ENCODE measurements around the gene KCTD13. TPM values are rescaled to one million over a fixed set of nuclear protein-coding genes. Genes with fewer than 3 reads are reported as not detected.

The KCTD13 gene
- total RNA-seq, 1 experiment from 2014 or later: 18.5 TPM

DNA sequence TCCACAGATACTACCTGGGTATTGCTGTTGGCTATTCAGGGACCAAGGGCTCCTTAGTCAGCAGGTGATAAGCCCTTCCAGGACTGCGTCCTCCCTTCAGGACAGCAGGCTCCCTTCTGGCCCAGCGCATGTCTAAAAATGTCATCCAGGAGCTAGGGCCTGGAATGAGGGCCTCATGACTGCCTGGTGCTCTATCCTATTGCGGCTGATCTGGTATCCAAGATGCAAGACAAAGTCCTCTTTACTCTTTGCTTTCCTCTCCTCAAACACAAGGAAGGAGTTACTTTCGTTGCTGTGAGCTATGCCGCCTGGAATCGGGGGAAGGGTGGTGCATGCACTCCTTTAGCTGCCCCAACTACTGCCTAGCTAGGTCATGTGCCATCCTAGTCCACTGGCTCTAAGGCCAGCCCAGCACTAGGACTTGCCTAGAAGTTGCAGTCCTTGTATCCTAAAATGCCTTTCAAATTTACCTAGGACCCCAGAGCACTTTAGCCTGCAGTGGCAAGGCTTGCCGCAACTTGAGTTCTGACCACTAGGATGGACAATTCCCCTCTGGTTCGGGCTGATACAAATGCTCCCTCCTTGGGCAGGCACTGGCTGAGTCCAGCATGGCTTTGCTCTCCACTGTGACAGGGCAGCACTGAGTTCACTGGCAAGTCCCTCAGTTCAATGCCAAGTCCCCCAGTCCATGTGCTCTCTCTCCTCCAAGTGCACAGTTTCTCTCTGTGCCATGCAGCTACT is 25.8 kb upstream of the KCTD13 start (continued):
- TF ChIP-seq, protein P1, sequence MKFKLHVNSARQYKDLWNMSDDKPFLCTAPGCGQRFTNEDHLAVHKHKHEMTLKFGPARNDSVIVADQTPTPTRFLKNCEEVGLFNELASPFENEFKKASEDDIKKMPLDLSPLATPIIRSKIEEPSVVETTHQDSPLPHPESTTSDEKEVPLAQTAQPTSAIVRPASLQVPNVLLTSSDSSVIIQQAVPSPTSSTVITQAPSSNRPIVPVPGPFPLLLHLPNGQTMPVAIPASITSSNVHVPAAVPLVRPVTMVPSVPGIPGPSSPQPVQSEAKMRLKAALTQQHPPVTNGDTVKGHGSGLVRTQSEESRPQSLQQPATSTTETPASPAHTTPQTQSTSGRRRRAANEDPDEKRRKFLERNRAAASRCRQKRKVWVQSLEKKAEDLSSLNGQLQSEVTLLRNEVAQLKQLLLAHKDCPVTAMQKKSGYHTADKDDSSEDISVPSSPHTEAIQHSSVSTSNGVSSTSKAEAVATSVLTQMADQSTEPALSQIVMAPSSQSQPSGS (CRISPR knock-in tag; IDR thresholded peaks at IDR 0.05; ENCODE audit: borderline replicate concordance, low read depth): no peak
- no peak for TF ChIP-seq FOXJ3 (CRISPR knock-in tag; IDR thresholded peaks at IDR 0.05; ENCODE audit: borderline replicate concordance)
- no peak for TF ChIP-seq ZNF423 (CRISPR knock-in tag; IDR thresholded peaks at IDR 0.05)
- TF ChIP-seq ZNF396 (CRISPR knock-in tag; IDR thresholded peaks at IDR 0.05; ENCODE audit: borderline replicate concordance): no peak
- TF ChIP-seq GABPB1 (CRISPR knock-in tag; IDR thresholded peaks at IDR 0.05): no peak

DNA sequence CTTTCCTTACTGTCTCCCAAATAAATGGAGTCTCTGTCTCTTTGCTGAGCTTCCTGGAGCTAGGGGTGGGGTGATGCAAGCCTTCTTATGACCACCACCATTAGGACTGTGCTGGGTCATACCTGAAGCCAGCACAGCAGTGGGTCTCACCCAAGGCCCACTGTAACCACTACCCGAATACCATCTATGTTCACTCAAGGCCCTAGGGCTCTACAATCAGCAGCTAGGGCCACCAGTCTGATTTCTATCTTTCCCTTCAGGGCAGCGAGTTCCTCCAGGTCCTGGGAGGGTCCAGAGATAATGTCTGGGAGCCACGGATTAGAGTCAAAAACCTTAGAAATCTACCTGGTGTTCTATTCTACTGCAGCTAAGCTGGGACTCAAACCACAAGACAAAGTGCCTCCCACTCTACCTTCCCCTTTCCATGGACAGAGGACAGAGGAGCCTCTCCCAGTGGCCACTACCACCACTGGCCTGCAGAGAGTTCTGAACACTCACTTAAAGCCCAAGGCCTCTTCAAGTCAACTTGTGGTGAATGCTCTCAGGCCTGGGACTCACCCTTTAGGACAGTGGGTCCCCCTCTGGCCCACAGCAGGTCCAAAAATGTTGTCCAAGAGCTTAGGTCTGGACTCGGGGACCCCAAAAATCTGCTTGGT is 24.9 kb upstream of the KCTD13 start:
- ChIA-PET POLR2A (no interaction called here), CTCF (interaction anchor here (0.9 to 1.4 kb wide), 5 partner anchors 7 to 52 kb away, joined by 3 to 6 read pairs (median 4); partner anchors contain the start of gene SEZ6L2)
- DNase-seq (ENCODE audit: low spot score) (no peak), ATAC-seq (no peak)
- Mint-ChIP-seq H3K4me1 (peaks cover 10% of the 10 kb centered on the region), H3K27me3 (ENCODE audit: low read depth) (peaks cover 5% of the 10 kb centered on the region; the same call in 1 of the 2 replicates), H3K9me3 (peaks cover 7% of the 10 kb centered on the region), H3K27ac (no peak overlapping the region), H3K4me3 (no peak overlapping the region), H3K36me3 (no peaks in the 10 kb centered on the region)
- TF ChIP-seq, protein P1 (CRISPR knock-in tag; IDR thresholded peaks at IDR 0.05; ENCODE audit: borderline replicate concordance, low read depth): no peak

DNA sequence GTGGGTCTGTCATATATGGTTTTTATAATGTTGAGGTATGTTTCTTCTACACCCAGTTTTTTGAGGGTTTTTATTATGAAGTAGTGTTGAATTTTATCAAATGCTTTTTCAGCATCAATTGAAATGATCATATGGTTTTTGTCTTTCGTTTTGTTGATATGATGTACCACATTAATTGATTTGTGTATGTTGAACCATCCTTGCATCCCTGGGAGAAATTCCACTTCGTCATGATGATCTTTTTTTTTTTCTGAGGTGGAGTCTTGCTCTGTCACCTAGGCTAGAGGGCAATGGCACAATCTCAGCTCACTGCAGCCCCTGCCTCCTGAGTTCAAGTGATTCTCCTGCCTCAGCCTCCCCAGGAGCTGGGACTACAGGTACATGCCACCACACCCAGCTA is 21.9 kb upstream of the KCTD13 start:
- no peaks in the 10 kb centered on the region for H3K36me3 Mint-ChIP-seq
- H3K9me3 Mint-ChIP-seq: peaks cover 7% of the 10 kb centered on the region
- H3K4me3 Mint-ChIP-seq: no peak overlapping the region
- TF ChIP-seq PRRX2 (CRISPR knock-in tag; IDR thresholded peaks at IDR 0.05): no peak
- DNase-seq (ENCODE audit: low spot score) (no peak), ATAC-seq (no peak)
- peaks cover 22% of the 10 kb centered on the region for H3K4me1 Mint-ChIP-seq
- POLR2A ChIA-PET: no interaction called here
- H3K27me3 Mint-ChIP-seq (ENCODE audit: low read depth): peaks cover 5% of the 10 kb centered on the region; the same call in 1 of the 2 replicates
- H3K27ac Mint-ChIP-seq: no peak overlapping the region
- CTCF ChIA-PET: no interaction called here

DNA sequence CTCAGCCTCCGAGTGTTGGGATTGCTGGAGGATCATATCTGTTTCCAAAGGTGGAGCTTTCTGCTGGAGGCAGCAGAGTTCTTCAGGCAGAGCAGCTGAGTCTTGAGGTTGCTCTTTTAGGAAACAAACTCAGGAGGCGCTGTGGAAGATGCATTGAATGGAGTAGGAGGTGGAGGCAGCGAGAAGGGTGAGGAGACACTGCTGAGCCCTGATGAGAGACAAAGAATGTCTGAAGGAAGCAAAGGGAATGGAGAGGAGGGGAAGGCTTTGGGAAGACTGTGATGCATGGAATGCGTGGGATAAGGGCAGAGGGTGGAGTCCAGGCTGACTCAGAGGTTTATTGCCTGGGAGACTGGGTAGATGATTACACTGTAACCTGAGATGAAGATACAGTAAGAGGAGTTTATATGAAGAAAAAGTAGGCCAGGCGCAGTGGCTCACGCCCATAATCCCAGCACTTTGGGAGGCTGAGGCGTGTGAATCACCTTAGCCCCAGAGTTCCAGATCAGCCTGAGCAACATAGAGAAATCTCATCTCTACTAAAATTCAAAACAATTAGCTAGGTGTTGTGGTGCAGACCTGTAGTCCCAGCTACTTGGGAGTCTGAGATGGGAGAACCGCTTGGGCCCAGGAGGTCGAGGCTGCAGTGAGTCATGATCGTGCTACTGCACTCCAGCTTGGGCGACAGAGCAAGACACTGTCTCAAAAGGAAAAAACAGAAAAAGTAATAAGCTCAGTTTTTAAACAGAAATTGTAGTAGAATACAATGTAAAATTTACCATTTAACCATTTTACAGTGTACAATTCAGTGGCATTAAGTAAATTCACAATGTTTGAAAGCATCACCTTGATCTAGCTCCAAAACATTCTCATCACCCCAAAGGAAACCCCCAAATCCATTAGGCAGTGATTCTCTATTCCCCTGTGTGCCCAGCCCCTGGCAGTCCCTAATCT is 18.1 kb upstream of the KCTD13 start:
- no peaks in the 10 kb centered on the region for H3K36me3 Mint-ChIP-seq
- DNase-seq (ENCODE audit: low spot score): peak; percentile 19
- CTCF ChIA-PET: interaction anchor here (0.6 to 2.1 kb wide), 19 partner anchors 8 to 168 kb away, joined by 3 to 18 read pairs (median 5); partner anchors contain the start of genes KIF22, SEZ6L2, TAOK2 and TMEM219
- peak overlapping the region; percentile 60 for H3K27ac Mint-ChIP-seq
- no peak overlapping the region for H3K4me3 Mint-ChIP-seq
- peak; percentile 94 for ATAC-seq
- peaks cover 11% of the 10 kb centered on the region for H3K27me3 Mint-ChIP-seq (ENCODE audit: low read depth)
- POLR2A ChIA-PET: interaction anchor here (0.8 to 1.5 kb wide), 4 partner anchors 17 to 793 kb away, joined by 3 to 7 read pairs (median 4); partner anchors contain the start of gene TMEM219
- H3K4me1 Mint-ChIP-seq: peaks cover 12% of the 10 kb centered on the region
- peaks cover 14% of the 10 kb centered on the region; the same call in 1 of the 2 replicates for H3K9me3 Mint-ChIP-seq
- TF ChIP-seq FOXK1 (CRISPR knock-in tag; IDR thresholded peaks at IDR 0.05) (no peak), SMAD4 (CRISPR knock-in tag; IDR thresholded peaks at IDR 0.05) (no peak), NFATC4 (CRISPR knock-in tag; IDR thresholded peaks at IDR 0.05) (no peak), ZNF671 (CRISPR knock-in tag; IDR thresholded peaks at IDR 0.05) (no peak), ZNF219 (CRISPR knock-in tag; IDR thresholded peaks at IDR 0.05; ENCODE audit: borderline replicate concordance) (no peak)
- TF ChIP-seq, protein P2, sequence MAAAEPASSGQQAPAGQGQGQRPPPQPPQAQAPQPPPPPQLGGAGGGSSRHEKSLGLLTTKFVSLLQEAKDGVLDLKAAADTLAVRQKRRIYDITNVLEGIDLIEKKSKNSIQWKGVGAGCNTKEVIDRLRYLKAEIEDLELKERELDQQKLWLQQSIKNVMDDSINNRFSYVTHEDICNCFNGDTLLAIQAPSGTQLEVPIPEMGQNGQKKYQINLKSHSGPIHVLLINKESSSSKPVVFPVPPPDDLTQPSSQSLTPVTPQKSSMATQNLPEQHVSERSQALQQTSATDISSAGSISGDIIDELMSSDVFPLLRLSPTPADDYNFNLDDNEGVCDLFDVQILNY (CRISPR knock-in tag; IDR thresholded peaks at IDR 0.05): no peak
- TF ChIP-seq, protein P3, sequence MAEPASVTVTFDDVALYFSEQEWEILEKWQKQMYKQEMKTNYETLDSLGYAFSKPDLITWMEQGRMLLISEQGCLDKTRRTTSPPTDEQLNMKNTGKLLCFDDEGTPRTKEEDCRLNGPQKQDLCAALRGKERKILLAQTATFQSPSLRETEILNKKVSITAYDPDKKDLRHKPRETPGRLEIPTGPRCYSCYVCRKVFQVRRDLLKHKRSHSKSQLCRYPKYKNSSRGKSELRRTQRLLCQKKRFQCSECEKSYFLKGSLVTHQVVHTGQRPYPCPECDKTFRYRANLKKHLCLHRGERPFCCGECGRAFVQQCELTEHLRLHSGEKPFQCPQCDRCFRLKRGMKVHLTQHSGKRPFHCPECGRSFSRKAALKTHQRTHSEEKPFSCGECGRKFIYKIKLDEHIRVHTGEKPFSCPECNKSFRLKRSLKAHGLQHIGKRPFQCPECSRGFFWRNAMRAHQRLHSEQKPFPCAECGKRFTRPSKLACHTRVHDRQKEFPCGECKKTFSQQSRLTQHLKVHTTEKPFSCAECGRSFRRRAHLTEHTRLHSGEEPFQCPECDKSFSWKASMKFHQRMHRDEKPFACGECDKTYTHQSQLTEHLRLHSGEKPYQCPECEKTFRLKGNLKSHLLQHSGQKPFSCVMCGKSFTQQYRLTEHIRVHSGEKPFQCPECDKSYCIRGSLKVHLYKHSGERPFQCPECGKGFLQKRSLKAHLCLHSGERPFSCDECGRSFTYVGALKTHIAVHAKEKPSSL (CRISPR knock-in tag; conservative IDR thresholded peaks at IDR 0.05): no peak
- TF ChIP-seq, protein P4, sequence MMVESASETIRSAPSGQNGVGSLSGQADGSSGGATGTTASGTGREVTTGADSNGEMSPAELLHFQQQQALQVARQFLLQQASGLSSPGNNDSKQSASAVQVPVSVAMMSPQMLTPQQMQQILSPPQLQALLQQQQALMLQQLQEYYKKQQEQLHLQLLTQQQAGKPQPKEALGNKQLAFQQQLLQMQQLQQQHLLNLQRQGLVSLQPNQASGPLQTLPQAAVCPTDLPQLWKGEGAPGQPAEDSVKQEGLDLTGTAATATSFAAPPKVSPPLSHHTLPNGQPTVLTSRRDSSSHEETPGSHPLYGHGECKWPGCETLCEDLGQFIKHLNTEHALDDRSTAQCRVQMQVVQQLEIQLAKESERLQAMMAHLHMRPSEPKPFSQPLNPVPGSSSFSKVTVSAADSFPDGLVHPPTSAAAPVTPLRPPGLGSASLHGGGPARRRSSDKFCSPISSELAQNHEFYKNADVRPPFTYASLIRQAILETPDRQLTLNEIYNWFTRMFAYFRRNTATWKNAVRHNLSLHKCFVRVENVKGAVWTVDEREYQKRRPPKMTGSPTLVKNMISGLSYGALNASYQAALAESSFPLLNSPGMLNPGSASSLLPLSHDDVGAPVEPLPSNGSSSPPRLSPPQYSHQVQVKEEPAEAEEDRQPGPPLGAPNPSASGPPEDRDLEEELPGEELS (CRISPR knock-in tag; IDR thresholded peaks at IDR 0.05): no peak

Measured in WTC11 (cell line).